NCI-H510A (cell line): ENCODE results near the gene VPS37C.

Experiments used
- DNase-seq: peaks from one replicate; lab custom pipeline; 2025; lab: John Stamatoyannopoulos, UW

The VPS37C gene

DNA sequence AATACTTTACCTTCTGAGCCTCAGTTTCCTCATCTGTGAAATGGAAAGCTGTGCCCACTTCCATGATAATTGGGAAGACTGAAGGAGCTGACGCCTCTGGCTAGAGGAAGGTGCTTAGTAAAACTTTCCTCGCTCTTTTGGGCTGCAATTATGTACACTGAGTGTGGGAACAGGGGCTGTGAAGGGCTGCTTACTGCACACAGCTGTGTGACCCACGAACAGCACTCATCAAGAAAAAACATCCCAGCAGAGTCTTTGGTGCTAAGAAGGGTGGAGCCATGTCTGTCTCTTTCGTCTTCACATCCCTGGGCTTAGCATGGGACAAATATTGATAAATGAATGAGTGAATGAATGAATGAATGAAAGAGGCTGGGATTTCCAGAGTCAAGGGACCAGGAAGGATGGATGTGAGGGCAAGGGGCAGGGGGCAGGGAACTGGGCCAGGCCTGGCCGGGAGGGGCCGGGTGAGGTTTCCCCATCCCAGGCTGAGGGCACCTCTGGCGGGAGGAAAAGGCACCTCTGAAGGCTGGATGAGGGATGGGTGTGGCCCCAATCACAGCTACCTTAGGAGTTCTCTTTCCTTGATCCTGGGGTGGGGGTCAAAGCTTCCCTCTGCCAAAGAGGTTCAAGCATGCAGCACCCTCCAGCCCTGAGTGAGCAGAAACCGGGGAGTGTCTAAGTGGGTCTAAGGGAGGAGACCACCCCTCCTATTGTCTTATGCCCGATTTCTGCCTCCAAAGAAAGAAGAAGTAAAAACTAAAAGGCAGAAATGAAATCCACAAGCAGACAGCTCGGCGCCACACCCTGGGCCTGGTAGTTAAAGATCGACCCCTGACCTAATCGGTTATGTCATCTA, 68.1 kb downstream of the VPS37C start:
- no peak for DNase-seq

DNA sequence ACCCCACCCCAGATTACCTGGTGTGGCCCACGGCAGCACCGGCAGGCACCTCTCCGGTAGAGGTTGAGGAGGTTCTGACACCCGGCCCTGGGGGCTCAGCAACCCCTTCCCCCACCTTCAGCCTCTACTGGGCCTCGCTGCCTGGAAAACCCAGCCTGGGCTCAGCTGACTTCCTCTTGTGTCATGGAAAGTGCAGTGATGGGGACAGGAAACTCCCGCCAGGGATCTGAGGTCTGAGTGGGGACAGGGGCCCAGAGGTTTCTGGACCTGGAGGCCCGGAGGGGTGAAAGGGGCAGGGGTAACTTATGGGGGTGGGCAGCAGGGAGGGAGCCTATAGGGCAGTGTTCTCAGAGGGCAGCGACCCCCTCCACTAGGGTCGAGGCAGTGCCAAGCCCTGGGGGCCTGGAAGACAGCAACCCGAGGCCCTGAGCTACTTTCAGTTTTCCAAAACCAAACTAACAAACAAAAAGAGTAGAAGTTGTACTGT, 68.9 kb downstream of the VPS37C start:
- DNase-seq = no peak

- no peak for DNase-seq
Measured at GRCh38 chr11:61091373-61092279, 69.6 kb downstream of the VPS37C start.

DNA sequence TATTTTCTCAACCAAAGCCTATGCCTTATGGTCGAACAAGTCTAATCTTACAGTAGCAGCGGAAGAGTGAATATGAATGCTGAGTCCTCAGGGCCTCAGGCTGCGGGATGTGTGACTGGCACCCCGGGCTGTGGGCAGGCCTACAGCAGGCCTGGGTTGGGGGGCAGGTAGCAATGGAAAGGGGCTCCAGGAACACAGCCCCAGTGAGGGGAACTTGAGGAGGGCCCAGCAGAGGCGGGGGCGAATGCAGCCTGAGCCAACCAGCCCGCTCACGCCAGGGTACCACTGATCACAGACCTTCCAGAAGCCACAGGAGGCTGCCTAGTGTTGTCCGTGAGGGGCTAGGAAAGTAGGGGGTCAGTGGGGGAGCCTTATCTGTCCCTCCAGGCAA, 70.2 kb downstream of the VPS37C start:
- no peak for DNase-seq

DNA sequence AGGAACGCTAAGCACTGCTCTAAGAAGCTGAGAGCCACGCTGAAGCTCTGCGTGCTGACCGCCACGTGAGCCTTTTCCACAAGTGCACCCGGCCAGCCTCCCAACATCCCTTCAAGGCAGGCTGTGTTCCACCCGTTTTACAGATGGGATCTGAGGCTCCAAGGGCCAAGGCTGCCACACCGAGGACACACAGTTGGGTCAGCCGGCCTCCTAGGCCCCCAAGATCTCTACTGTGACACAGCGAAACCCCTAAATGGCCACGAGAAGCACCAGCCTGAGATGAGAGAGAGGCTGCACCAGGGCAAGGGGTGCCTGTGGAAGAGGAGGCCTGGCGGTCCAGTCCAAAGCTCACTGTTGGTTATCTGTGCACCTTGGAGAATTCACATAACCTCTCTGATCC, 70.7 kb downstream of the VPS37C start:
- no peak for DNase-seq

- DNase-seq = no peak
Measured at GRCh38 chr11:61089806-61090491, 71.3 kb downstream of the VPS37C start.

GRCh38 chr11:61087426-61088119, 73.7 kb downstream of the VPS37C start:
- DNase-seq = no peak

DNA sequence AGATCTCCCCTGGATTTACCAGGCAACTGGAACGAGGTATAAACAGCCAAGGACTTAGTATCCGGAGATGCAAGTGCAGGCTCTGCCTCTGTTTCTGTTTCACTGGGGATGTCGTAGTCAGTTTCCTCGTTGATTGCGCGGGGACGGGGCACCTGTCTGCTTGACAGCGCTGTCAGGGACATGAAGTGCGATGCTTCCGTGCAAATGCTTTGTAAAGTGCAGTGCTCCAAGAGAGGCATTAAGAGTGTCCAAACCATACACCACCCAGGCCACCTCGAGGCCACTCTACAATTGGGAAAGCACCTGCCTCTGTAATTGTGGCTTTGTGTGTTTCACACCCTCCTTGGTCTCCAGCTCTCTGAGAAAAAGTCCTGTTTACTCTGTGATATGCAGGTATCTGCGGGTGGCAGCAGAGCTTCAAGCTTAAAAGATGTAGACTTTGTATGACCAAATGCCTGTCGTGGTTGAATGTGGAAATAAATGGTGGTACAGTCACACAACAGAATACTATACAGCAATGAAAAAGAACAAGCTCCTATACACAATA, 77.6 kb downstream of the VPS37C start:
- no peak for DNase-seq

GRCh38 chr11:61082931-61083531, 78.2 kb downstream of the VPS37C start:
- DNase-seq = no peak

DNA sequence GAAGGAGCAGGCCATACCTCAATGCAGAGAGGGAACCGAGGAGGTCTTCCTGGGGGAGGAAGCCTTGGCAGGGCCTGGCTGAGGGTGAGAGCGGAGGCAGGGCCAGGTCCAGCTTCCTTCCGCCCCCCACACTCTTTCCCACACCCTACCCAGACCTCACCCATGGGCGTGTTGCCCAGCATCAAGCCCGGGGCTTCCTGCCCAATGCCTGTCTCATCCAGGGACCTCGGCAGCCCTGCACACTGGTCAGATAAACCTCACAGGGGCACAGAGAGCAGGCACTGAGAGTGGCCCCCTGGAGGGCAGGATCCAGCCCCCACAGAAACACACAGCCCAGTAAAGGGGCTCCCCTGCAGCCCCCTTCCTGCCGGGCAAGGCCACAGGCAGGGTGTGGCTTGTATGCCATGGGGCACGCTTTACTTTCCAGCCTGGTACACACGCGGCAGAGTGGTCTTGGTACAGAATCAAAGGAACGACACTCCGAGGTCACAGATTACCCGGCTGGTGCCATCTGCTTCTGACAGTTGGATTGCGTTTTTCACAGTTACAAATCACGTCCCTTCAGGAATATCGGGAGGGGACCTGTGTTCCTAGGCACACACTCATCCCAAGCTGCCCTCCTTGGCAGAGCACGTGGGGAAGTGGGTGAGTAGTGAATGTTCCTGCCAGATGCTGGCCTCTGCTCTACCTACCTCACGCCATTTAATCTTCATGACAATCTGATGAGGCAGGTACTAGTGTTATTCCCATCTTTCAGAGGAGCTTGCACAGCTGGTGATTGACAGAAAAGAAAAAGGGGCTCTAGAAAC, 79.0 kb downstream of the VPS37C start:
- no peak for DNase-seq

DNA sequence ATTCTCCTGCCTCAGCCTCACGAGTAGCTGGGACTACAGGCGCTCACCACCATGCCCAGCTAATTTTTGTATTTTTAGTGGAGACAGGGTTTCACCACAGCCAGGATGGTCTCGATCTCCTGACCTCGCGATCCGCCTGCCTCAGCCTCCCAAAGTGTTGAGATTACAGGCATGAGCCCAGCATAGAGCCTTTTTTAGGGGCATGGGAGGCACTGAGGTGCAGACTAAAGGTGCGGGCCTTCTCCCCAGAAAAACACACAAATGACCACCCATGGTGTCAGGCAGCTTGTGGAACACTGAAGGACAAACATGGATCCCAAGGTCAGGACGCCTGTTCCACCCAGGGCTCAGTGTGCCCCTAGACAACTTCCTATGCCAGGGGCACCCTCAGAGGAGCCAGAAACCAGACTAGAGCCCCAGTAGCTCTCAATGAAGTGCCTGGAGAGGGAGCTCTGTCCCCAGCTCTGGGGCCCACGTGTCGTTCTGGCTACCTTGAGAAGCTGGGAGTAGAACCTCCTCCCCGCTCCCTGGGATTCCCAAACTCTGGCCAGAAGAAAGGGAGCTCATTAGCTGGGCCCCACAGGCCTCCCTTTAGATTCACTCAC, 80.1 kb downstream of the VPS37C start:
- DNase-seq = no peak

DNA sequence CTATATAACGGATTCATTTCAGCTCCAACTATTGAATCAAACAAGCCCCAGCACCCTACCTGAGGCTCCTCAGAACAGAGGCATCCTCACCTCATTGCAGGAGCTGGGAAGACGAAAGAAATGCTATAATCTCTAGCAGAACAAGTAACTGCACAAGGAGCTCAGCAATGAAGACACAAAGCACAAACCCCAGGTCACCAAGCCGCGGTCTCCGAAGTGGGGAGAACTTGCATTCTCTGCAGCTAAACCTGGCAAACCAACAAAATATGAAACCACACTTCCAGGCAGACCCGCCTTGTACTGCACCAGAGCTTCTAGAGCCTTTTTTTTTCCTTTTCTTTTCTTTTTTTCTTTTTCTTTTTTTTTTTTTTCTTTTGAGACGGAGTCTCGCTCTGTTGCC, 80.7 kb downstream of the VPS37C start:
- no peak for DNase-seq
